Thyroid gland (tissue), 4 donors: ENCODE results near the gene RPL7A. TPM values are rescaled to one million over a fixed set of nuclear protein-coding genes. Genes with fewer than 3 reads are reported as not detected.

Experiments
- DNase-seq, 2 donors: peaks; one replicate each; pipeline ENCODE4 v3.0.0-alpha.2; 2019
- H3K27ac ChIP-seq, 3 donors: fragments of 200-600 bp; sonication (generic); 1 replicate in 2 of 3; 2 replicates in 1 of 3; pipeline ENCODE4 v1.5.1; 2016 to 2019; ENCODE audit warnings: mild to moderate bottlenecking in 1 of 3, moderate library complexity in 1 of 3
- H3K27me3 ChIP-seq: fragments of 200-600 bp; sonication (generic); one replicate; pipeline ENCODE4 v1.5.1; 2019
- H3K36me3 ChIP-seq, 2 donors: fragments of 200-600 bp; sonication (generic); one replicate each; pipeline ENCODE4 v1.5.1; 2016 to 2019
- H3K4me1 ChIP-seq, 2 donors: fragments of 200-600 bp; sonication (generic); one replicate each; pipeline ENCODE4 v1.5.1; 2017 to 2019
- H3K4me3 ChIP-seq, 3 donors: fragments of 200-600 bp; sonication (generic); replicated peaks in 1 of 3; 1 replicate in 2 of 3; 2 replicates in 1 of 3; pipeline ENCODE4 v1.5.1; 2016; ENCODE audit warnings: mild to moderate bottlenecking in 1 of 3
- H3K9me3 ChIP-seq: fragments of 200-600 bp; sonication (generic); one replicate; pipeline ENCODE4 v1.5.1; 2017
- POLR2A ChIP-seq, 2 donors: fragments of 450-650 bp; IDR thresholded peaks; one replicate each; pipeline ENCODE4 v1.6.1; 2017; ENCODE audit warnings: antibody characterized with exemption in 2 of 2, mild to moderate bottlenecking in 2 of 2, moderate library complexity in 1 of 2
- WGBS, 2 donors: methylation state at CpG; one replicate each; pipeline ENCODE4 v1.1.5; 2017; 5-methylcytosine and 5-hydroxymethylcytosine counted together
- intact Hi-C: fragments of 100-400 bp; cut with DNase I; formaldehyde crosslinking; loops from one replicate; pipeline ENCODE4 v1.15.1; 2023
- total RNA-seq, 4 donors: library from RNA; depleted of rRNA; stranded (reverse); fragments of >200 nt; gene quantifications; one replicate each; pipeline ENCODE4 v1.2.3, GENCODE V29; 2016
- TF ChIP-seq, protein P1 (sequence below), 6 experiments: fragments of 200-600 bp in 3 of 6; fragments of 450-650 bp in 3 of 6; sonication (generic) in 3 of 6; IDR thresholded peaks; one replicate each; pipeline ENCODE4 v1.5.1; 2016 to 2019; ENCODE audit warnings: antibody characterized with exemption in 6 of 6, mild to moderate bottlenecking in 2 of 6, inconsistent platforms in 1 of 6, moderate library complexity in 1 of 6

The RPL7A gene
- total RNA-seq, 4 donors from 2014 or later, result 1,394 to 2,407 (median 1,585) TPM

DNA sequence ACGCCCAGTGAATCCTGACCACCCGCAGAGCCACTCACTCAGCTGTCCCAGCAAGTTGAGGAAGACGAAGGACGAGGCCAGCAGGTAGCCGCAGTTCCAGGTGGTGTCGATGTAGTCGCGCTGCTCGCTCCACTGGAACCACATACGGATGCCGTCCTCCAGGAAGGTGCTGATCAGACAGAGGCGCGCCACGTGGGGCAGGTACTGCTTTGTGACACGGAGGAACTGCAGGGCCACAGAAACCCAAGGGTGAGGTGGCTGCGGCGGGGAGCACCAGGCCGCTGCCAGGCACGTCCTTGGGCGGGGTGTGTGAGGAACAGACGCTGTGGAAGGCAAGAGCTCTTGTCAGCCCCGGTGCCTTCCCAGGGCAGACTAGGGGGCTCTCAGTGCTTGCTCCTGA is 19.2 kb downstream of the RPL7A start:
- H3K36me3 ChIP-seq, result peaks cover 40 to 47% of the 10 kb centered on the region in 2 donors
- H3K4me1 ChIP-seq, result peaks cover 15 to 42% of the 10 kb centered on the region in 2 donors
- no peak overlapping the region for H3K4me3 ChIP-seq
- no peak for TF ChIP-seq POLR2A (IDR thresholded peaks at IDR 0.05)
- TF ChIP-seq, protein P1, sequence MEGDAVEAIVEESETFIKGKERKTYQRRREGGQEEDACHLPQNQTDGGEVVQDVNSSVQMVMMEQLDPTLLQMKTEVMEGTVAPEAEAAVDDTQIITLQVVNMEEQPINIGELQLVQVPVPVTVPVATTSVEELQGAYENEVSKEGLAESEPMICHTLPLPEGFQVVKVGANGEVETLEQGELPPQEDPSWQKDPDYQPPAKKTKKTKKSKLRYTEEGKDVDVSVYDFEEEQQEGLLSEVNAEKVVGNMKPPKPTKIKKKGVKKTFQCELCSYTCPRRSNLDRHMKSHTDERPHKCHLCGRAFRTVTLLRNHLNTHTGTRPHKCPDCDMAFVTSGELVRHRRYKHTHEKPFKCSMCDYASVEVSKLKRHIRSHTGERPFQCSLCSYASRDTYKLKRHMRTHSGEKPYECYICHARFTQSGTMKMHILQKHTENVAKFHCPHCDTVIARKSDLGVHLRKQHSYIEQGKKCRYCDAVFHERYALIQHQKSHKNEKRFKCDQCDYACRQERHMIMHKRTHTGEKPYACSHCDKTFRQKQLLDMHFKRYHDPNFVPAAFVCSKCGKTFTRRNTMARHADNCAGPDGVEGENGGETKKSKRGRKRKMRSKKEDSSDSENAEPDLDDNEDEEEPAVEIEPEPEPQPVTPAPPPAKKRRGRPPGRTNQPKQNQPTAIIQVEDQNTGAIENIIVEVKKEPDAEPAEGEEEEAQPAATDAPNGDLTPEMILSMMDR (IDR thresholded peaks at IDR 0.05), result no peak
- WGBS, 2 donors, result 88 to 92% methylated on average over 8 to 19 of the region's 22 CpGs
- H3K27me3 ChIP-seq, result no peaks in the 10 kb centered on the region
- H3K9me3 ChIP-seq, result no peaks in the 10 kb centered on the region
- intact Hi-C loops, result no loop called here
- H3K27ac ChIP-seq, result no peak overlapping the region
- no peak for DNase-seq

DNA sequence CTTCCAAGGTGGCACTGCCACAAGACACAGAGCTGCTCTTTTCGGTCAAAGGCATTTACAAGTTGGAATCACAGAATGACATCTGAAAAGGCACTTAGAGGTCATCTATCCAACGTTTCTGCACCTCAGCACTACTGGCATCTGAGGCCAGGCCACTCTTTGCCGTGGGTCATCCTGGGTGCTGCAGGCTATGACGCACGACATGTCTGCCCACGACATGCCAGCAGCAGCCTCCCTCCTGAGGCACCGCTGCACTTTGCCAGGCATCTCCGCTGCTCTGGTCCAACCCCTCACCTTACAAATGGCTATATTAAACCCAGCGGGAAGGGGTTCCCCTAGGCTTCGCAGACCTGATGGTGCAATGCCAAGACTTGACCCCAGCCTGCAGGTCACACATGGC is 19.8 kb downstream of the RPL7A start:
- no peaks in the 10 kb centered on the region for H3K27me3 ChIP-seq
- no peaks in the 10 kb centered on the region for H3K9me3 ChIP-seq
- H3K36me3 ChIP-seq, result peaks cover 34 to 44% of the 10 kb centered on the region in 2 donors
- no peak overlapping the region for H3K4me3 ChIP-seq
- no peak for DNase-seq
- peaks cover 18 to 48% of the 10 kb centered on the region in 2 donors for H3K4me1 ChIP-seq
- no peak overlapping the region for H3K27ac ChIP-seq
- TF ChIP-seq POLR2A (IDR thresholded peaks at IDR 0.05), result no peak
- TF ChIP-seq, protein P1 (IDR thresholded peaks at IDR 0.05), result no peak
- intact Hi-C loops, result no loop called here
- 71 to 83% methylated on average over 10 of the region's 10 CpGs for WGBS, 2 donors

DNA sequence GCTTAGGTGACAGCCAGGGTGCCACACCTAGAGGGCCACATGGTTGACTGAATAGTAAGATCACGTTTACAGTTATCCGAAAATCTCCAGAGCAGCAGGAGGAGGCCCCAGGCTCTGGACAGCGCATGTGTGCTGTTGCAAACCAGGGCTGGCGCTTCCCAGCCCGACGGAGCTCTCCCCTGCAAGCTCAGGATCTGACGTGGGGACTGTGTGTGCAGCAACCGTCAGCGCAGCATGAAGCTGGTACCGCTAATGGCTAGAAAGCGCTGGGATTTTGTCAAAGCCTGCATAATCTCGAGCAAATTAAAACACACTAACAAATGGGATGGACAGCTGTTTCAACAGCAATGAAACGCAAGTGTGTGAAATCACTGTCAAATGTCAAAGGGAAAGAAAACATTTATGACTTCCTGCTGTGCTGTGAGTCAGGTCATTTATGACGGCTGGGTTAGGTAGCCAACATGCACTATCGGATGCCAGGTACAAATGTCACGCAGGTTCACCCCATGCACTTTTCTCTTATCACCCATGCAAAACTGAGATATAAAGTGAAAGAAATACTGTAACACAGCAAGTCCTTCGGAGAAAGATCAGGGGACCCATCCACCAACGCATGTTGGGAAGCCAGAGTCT is 20.3 kb downstream of the RPL7A start:
- no peak for DNase-seq
- intact Hi-C loops, result no loop called here
- no peak for TF ChIP-seq POLR2A (IDR thresholded peaks at IDR 0.05)
- TF ChIP-seq, protein P1 (IDR thresholded peaks at IDR 0.05), result no peak
- Histone ChIP-seq H3K27ac (no peak overlapping the region), H3K4me3 (no peak overlapping the region), H3K27me3 (no peaks in the 10 kb centered on the region), H3K36me3 (peaks cover 30 to 44% of the 10 kb centered on the region in 2 donors), H3K9me3 (no peaks in the 10 kb centered on the region), H3K4me1 (peaks cover 23 to 54% of the 10 kb centered on the region in 2 donors)
- WGBS, 2 donors, result 71 to 77% methylated on average over 17 to 18 of the region's 18 CpGs

DNA sequence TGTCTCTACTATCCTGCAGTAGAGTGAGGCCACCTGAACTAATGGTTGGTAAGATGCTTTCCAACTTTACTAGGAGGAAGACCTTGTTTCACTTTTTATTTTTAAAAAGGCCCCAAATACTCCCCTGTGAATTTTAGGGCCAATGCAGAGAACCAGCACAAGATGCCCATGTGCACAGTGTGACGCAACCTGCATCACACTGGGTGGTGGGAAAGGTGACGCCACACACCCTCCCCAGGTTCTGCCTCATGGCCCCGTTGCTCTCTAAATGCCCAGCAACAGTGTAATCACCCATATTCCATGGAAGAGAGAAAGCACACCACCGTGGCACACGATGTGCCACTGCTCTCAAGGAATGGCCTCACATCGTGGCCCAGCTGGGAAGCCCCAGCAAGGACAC is 21.4 kb downstream of the RPL7A start:
- H3K4me1 ChIP-seq, result peaks cover 29 to 62% of the 10 kb centered on the region in 2 donors
- intact Hi-C loops, result no loop called here
- TF ChIP-seq POLR2A (IDR thresholded peaks at IDR 0.05), result no peak
- H3K36me3 ChIP-seq, result peaks cover 26 to 34% of the 10 kb centered on the region in 2 donors
- no peak overlapping the region for H3K27ac ChIP-seq
- 83 to 86% methylated on average over 6 of the region's 6 CpGs for WGBS, 2 donors
- no peak overlapping the region for H3K4me3 ChIP-seq
- DNase-seq, result no peak
- no peaks in the 10 kb centered on the region for H3K27me3 ChIP-seq
- no peaks in the 10 kb centered on the region for H3K9me3 ChIP-seq

DNA sequence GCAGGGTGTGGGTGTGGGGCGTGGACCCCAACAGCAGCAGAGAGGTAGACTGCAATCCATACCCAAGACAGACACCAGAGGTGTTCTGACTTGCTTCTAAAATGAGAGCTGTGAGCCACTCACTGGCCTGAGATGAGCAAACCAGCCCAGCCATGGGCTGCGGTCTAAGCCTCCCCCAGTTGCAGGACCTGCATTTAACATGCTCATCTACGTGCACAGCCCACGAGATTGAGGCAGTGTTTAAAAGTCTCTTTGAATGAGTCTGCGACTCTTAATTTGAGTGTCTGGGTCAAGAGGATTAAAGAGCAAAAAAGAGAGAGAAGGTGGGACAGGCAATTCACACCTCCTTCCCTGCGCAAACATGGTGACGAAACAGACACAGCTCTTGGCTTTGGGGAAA is 21.9 kb downstream of the RPL7A start:
- Histone ChIP-seq H3K9me3 (no peaks in the 10 kb centered on the region), H3K36me3 (peaks cover 23 to 29% of the 10 kb centered on the region in 2 donors), H3K27ac (no peak overlapping the region), H3K27me3 (no peaks in the 10 kb centered on the region), H3K4me3 (no peak overlapping the region), H3K4me1 (peaks cover 33 to 65% of the 10 kb centered on the region in 2 donors)
- intact Hi-C loops, result no loop called here
- 83% methylated on average over 7 of the region's 7 CpGs for WGBS, 2 donors
- no peak for TF ChIP-seq POLR2A (IDR thresholded peaks at IDR 0.05)
- TF ChIP-seq, protein P1 (IDR thresholded peaks at IDR 0.05), result no peak
- no peak for DNase-seq
